CD14-positive monocyte (primary cell): Measurements from ENCODE around the gene GPC6. TPM values are rescaled to one million over a fixed set of nuclear protein-coding genes. Genes with fewer than 3 reads are reported as not detected.

ENCODE experiments used
- DNase-seq, 3 donors: peaks; one replicate each; pipeline ENCODE4 v3.0.0-alpha.2; 2011 to 2022
- H2AFZ ChIP-seq: 2 replicates; pipeline ENCODE4 v1.6.0; 2012; ENCODE audit warnings: mild to moderate bottlenecking, low read depth, low read length, inconsistent platforms; ENCODE audit not compliant: insufficient read depth, poor library complexity, severe bottlenecking
- H3K27ac ChIP-seq, 2 donors: 1 replicate in 1 of 2; 2 replicates in 1 of 2; pipeline ENCODE4 v1.5.1; 2012 to 2013; ENCODE audit warnings: low read length in 2 of 2, control low read depth in 1 of 2, inconsistent platforms in 1 of 2, low read depth in 1 of 2, mild to moderate bottlenecking in 1 of 2
- H3K27me3 ChIP-seq, 2 donors: one replicate each; pipeline versions ENCODE4 v1.6.0 to v1.6.1; 2011 to 2013; ENCODE audit warnings: low read length in 2 of 2; ENCODE audit not compliant: control insufficient read depth in 2 of 2, insufficient read depth in 2 of 2
- H3K36me3 ChIP-seq, 2 donors: replicated peaks in 1 of 2; 1 replicate in 1 of 2; 2 replicates in 1 of 2; pipeline versions ENCODE4 v1.5.1 to v1.6.1; 2012 to 2013; ENCODE audit warnings: low read length in 2 of 2, control low read depth in 1 of 2, inconsistent platforms in 1 of 2, mild to moderate bottlenecking in 1 of 2; ENCODE audit not compliant: insufficient read depth in 2 of 2, control insufficient read depth in 1 of 2
- H3K4me1 ChIP-seq, 2 donors: 1 replicate in 1 of 2; 2 replicates in 1 of 2; pipeline versions ENCODE4 v1.5.1 to v1.6.1; 2012 to 2013; ENCODE audit warnings: low read length in 2 of 2, control low read depth in 1 of 2, inconsistent platforms in 1 of 2, mild to moderate bottlenecking in 1 of 2, moderate library complexity in 1 of 2; ENCODE audit not compliant: insufficient read depth in 2 of 2, control insufficient read depth in 1 of 2
- H3K4me2 ChIP-seq: replicated peaks from 2 replicates; pipeline ENCODE3; 2012; ENCODE audit warnings: low read length, moderate library complexity, mild to moderate bottlenecking; ENCODE audit not compliant: poor library complexity, severe bottlenecking; ENCODE audit errors: extremely low read depth
- H3K4me3 ChIP-seq, 3 experiments: fragments of 200-600 bp in 1 of 3; sonication (generic) in 1 of 3; replicated peaks in 1 of 3; 1 replicate in 2 of 3; 2 replicates in 1 of 3; pipeline ENCODE4 v1.5.1; 2011 to 2013; ENCODE audit warnings: low read length in 3 of 3, mild to moderate bottlenecking in 3 of 3, control low read depth in 2 of 3, low read depth in 2 of 3, inconsistent platforms in 1 of 3, moderate library complexity in 1 of 3
- H3K79me2 ChIP-seq: 2 replicates; pipeline ENCODE4 v1.6.0; 2012; ENCODE audit warnings: mild to moderate bottlenecking, control low read depth, inconsistent platforms, low read length, moderate library complexity; ENCODE audit not compliant: insufficient read depth
- H3K9ac ChIP-seq: 2 replicates; pipeline ENCODE4 v1.6.0; 2017; ENCODE audit warnings: low read length, mild to moderate bottlenecking; ENCODE audit not compliant: insufficient read depth, poor library complexity, severe bottlenecking
- H3K9me3 ChIP-seq, 2 donors: replicated peaks in 1 of 2; 1 replicate in 1 of 2; 2 replicates in 1 of 2; pipeline versions ENCODE4 v1.5.1 to v1.6.1; 2012 to 2013; ENCODE audit warnings: low read length in 2 of 2, control low read depth in 1 of 2; ENCODE audit not compliant: control insufficient read depth in 1 of 2, insufficient read depth in 1 of 2
- H4K20me1 ChIP-seq: 2 replicates; pipeline ENCODE4 v1.6.0; 2012; ENCODE audit warnings: mild to moderate bottlenecking, low read length, control low read depth, moderate library complexity; ENCODE audit not compliant: insufficient read depth
- H3K27ac Mint-ChIP-seq, 7 donors: one replicate each; pipeline ENCODE4 v1.8.0; 2020; ENCODE audit warnings: mild to moderate bottlenecking in 7 of 7, mixed read lengths in 7 of 7, moderate library complexity in 6 of 7, inconsistent platforms in 2 of 7
- H3K27me3 Mint-ChIP-seq, 3 donors: one replicate each; pipeline ENCODE4 v1.8.0; 2021 to 2022; ENCODE audit warnings: low read depth in 3 of 3, mild to moderate bottlenecking in 3 of 3, mixed read lengths in 3 of 3, moderate library complexity in 3 of 3, inconsistent platforms in 1 of 3
- H3K36me3 Mint-ChIP-seq, 2 donors: one replicate each; pipeline ENCODE4 v1.8.0; 2020; ENCODE audit warnings: mixed read lengths in 2 of 2, inconsistent platforms in 1 of 2, mild to moderate bottlenecking in 1 of 2
- H3K4me1 Mint-ChIP-seq: one replicate; pipeline ENCODE4 v1.8.0; 2020; ENCODE audit warnings: mild to moderate bottlenecking, mixed read lengths
- H3K4me3 Mint-ChIP-seq, 2 donors: one replicate each; pipeline ENCODE4 v1.8.0; 2020; ENCODE audit warnings: mild to moderate bottlenecking in 2 of 2, mixed read lengths in 2 of 2, moderate library complexity in 1 of 2
- H3K9me3 Mint-ChIP-seq, 7 donors: one replicate each; pipeline ENCODE4 v1.8.0; 2020 to 2022; ENCODE audit warnings: mixed read lengths in 7 of 7, mild to moderate bottlenecking in 6 of 7, moderate library complexity in 6 of 7, inconsistent platforms in 2 of 7
- WGBS: methylation state at CpG from one replicate; pipeline ENCODE4 v1.1.5; 2013; ENCODE audit warnings: missing lambda C conversion rate; ENCODE audit not compliant: insufficient coverage; 5-methylcytosine and 5-hydroxymethylcytosine counted together
- intact Hi-C, 2 donors: fragments of 100-400 bp; cut with micrococcal nuclease; formaldehyde crosslinking; loops; one replicate each; pipeline versions ENCODE4 v1.15.0 to v1.15.1; 2023
- polyA plus RNA-seq, 3 donors: library from polyadenylated mRNA; depleted of rRNA in 1 of 3; unstranded in 2 of 3; stranded (reverse) in 1 of 3; fragments of 300-500 nt in 2 of 3; fragments of >200 nt in 1 of 3; fragmentation: Illumina TruSeq in 2 of 3; gene quantifications; 1 replicate in 2 of 3; 2 replicates in 1 of 3; pipeline ENCODE4 v1.2.3, GENCODE V29; 2012 to 2021
- TF ChIP-seq, protein P1 (sequence below): fragments of 200-600 bp; IDR thresholded peaks from one replicate; pipeline ENCODE4 v1.8.0; 2022; ENCODE audit warnings: antibody characterized with exemption, mild to moderate bottlenecking

The GPC6 gene
- polyA plus RNA-seq, 3 donors, result not detected

DNA sequence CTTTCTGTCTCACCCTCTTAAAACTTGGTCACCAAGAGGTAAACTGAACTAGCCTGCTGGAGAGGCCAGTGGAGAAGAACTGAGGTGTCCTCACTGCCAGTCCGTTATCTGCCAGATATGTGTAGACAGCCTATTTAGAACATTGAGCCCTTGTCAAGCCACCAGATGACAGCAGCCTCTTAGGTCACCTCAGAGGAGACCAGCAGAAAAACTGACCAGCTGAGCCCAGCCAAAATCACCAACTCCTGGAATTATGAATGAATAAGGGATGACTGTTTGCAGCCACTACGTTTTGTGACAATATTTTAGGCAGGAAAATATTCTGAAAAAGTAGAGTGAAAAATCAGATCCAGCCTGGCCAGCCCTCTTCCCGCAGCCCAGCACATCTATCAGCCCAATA is 739.0 kb downstream of the GPC6 start:
- no peaks in the 10 kb centered on the region for H3K27me3 Mint-ChIP-seq
- H3K27ac Mint-ChIP-seq, result no peak overlapping the region

DNA sequence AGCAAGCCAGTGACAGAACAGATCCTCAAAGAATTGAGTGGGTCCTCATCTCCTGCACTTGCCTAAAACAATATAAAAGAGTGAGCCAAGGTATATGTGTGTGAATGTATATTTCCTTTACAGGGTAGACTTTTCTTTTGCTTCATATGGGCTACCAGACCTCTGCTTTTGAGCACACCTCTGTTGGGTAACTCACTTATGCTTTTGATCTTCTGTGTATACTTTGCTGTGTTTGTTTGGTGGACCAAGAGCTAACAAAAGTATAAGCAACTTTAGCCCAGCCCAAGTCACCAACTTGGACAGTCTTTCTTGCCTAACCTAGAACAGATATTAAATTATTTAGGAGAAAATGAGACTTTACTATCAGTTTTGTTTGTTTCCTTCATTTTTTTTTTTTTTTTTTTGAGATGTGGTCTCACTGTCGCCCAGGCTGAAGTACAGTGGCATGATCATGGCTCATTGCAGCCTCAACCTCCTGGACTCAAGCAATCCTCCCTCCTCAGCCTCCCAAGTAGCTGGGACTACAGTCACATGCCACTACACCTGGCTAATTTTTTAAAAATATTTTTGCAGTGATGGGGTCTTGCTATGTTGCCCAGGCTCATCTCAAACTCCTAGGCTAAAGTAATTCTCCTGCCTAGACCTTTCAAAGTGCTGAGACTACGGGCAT is 739.8 kb downstream of the GPC6 start:
- no peaks in the 10 kb centered on the region for H3K79me2 ChIP-seq
- TF ChIP-seq, protein P1, sequence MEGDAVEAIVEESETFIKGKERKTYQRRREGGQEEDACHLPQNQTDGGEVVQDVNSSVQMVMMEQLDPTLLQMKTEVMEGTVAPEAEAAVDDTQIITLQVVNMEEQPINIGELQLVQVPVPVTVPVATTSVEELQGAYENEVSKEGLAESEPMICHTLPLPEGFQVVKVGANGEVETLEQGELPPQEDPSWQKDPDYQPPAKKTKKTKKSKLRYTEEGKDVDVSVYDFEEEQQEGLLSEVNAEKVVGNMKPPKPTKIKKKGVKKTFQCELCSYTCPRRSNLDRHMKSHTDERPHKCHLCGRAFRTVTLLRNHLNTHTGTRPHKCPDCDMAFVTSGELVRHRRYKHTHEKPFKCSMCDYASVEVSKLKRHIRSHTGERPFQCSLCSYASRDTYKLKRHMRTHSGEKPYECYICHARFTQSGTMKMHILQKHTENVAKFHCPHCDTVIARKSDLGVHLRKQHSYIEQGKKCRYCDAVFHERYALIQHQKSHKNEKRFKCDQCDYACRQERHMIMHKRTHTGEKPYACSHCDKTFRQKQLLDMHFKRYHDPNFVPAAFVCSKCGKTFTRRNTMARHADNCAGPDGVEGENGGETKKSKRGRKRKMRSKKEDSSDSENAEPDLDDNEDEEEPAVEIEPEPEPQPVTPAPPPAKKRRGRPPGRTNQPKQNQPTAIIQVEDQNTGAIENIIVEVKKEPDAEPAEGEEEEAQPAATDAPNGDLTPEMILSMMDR, result no peak
- Mint-ChIP-seq H3K27me3 (no peaks in the 10 kb centered on the region), H3K36me3 (no peaks in the 10 kb centered on the region), H3K4me1 (no peaks in the 10 kb centered on the region), H3K27ac (no peak overlapping the region), H3K4me3 (no peak overlapping the region), H3K9me3 (peaks cover 0 to 4% (median 2%) of the 10 kb centered on the region in 7 donors)
- intact Hi-C loops, result no loop called here
- no peak overlapping the region for H3K4me2 ChIP-seq
- no peak overlapping the region for H3K4me3 ChIP-seq
- H3K27ac ChIP-seq, result no peak overlapping the region
- WGBS, result 100% methylated on average over 1 of the region's 2 CpGs
- DNase-seq, result no peak
- no peaks in the 10 kb centered on the region for H4K20me1 ChIP-seq
- no peaks in the 10 kb centered on the region for H3K27me3 ChIP-seq
- H3K9me3 ChIP-seq, result no peaks in the 10 kb centered on the region
- no peak overlapping the region for H2AFZ ChIP-seq
- no peak overlapping the region for H3K9ac ChIP-seq
- no peaks in the 10 kb centered on the region for H3K36me3 ChIP-seq
- H3K4me1 ChIP-seq, result no peaks in the 10 kb centered on the region

More for the DNA sequence above, 739.0 kb downstream of the GPC6 start:
- Histone ChIP-seq H3K9me3 (no peaks in the 10 kb centered on the region), H3K4me1 (no peaks in the 10 kb centered on the region), H3K9ac (no peak overlapping the region), H2AFZ (no peak overlapping the region), H3K27me3 (no peaks in the 10 kb centered on the region), H3K27ac (no peak overlapping the region), H3K36me3 (no peaks in the 10 kb centered on the region), H3K79me2 (no peaks in the 10 kb centered on the region), H3K4me3 (no peak overlapping the region), H4K20me1 (no peaks in the 10 kb centered on the region), H3K4me2 (no peak overlapping the region)
- TF ChIP-seq, protein P1, result no peak
- Mint-ChIP-seq H3K36me3 (no peaks in the 10 kb centered on the region), H3K9me3 (peaks cover 0 to 9% (median 3%) of the 10 kb centered on the region in 7 donors), H3K4me3 (no peak overlapping the region), H3K4me1 (no peaks in the 10 kb centered on the region)
- no peak for DNase-seq
- WGBS, result 83% methylated on average over 2 of the region's 3 CpGs
- intact Hi-C loops, result no loop called here
